ENCODE results near the gene SORBS2.

DNA sequence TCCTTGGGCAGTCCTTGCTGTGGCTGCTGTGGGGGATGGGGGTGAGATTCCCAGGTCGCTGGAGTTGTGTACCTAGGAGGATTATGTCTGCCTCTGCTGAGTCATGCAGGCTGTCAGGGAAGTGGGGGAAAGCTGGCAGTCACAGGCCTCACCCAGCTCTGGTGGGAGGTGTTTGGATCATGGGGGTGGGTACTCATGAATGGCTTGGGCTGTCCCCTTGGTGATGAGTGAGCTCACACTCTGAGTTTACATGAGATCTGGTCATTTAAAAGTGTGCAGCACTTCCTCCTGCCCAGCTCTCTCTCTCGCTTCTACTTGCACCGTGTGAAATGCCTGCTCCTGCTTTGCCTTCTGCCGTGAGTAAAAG, 252.1 kb downstream of the SORBS2 start:
- TF ChIP-seq, protein P1, sequence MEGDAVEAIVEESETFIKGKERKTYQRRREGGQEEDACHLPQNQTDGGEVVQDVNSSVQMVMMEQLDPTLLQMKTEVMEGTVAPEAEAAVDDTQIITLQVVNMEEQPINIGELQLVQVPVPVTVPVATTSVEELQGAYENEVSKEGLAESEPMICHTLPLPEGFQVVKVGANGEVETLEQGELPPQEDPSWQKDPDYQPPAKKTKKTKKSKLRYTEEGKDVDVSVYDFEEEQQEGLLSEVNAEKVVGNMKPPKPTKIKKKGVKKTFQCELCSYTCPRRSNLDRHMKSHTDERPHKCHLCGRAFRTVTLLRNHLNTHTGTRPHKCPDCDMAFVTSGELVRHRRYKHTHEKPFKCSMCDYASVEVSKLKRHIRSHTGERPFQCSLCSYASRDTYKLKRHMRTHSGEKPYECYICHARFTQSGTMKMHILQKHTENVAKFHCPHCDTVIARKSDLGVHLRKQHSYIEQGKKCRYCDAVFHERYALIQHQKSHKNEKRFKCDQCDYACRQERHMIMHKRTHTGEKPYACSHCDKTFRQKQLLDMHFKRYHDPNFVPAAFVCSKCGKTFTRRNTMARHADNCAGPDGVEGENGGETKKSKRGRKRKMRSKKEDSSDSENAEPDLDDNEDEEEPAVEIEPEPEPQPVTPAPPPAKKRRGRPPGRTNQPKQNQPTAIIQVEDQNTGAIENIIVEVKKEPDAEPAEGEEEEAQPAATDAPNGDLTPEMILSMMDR (IDR thresholded peaks at IDR 0.05): no peak
- no peak for TF ChIP-seq EP300 (IDR thresholded peaks at IDR 0.05; ENCODE audit: low read depth)

Measured in transverse colon (tissue), 3 donors.